ENCODE results near the gene SLC16A8. TPM values are rescaled to one million over a fixed set of nuclear protein-coding genes. Genes with fewer than 3 reads are reported as not detected.
A peak's percentile ranks its signal among the peaks of the same experiment; 100 is the strongest.

The SLC16A8 gene
- total and polyA plus RNA-seq, 2 of the 13 experiments (the other 11 are each of a cell fraction or from before 2014, with no cell fraction given), result not detected

GRCh38 chr22:38067761-38068360, 16.1 kb downstream of the SLC16A8 start:
- CTCF ChIA-PET (ENCODE audit: low intra/inter-chr PET ratio, low total read pairs), result no interaction called here
- intact Hi-C loops (cut with micrococcal nuclease; ENCODE audit: unreplicated experiment), result no loop called here

GRCh38 chr22:38067028-38067415, 17.0 kb downstream of the SLC16A8 start:
- ChIA-PET POLR2A (no interaction called here), CTCF (ENCODE audit: low intra/inter-chr PET ratio, low total read pairs) (no interaction called here)
- FAIRE-seq, result no peak
- Histone ChIP-seq H4K20me1 (ENCODE audit: insufficient read depth, low read length) (no peaks in the 10 kb centered on the region), H3K79me2 (ENCODE audit: insufficient read depth, low read length) (no peaks in the 10 kb centered on the region), H3K27me3 (ENCODE audit: control insufficient read depth in 1 of 2, insufficient read depth in 2 of 2, low read length in 2 of 2) (no peaks in the 10 kb centered on the region), H3K27ac (ENCODE audit: extremely low read length, insufficient read depth, low read length) (no peak overlapping the region), H3K4me3 (replicated peaks in 1 of 3; ENCODE audit: insufficient read depth in 1 of 3, low read depth in 2 of 3, low read length in 3 of 3) (no peak overlapping the region), H3K4me2 (ENCODE audit: low read depth, low read length) (no peak overlapping the region), H3K9ac (ENCODE audit: insufficient read depth, low read depth, low read length) (no peak overlapping the region), H2AFZ (ENCODE audit: low read length) (no peak overlapping the region), H3K4me1 (ENCODE audit: insufficient read depth, low read length) (0 out of 2 replicates have a peak, but pooled peaks cover 5% of the 10 kb centered on the region), H3K36me3 (replicated peaks in 1 of 2; ENCODE audit: control insufficient read depth in 1 of 2, insufficient read depth in 2 of 2, low read length in 2 of 2) (peaks cover 20 to 39% of the 10 kb centered on the region in 2 experiments; a peak in 4 of 5 replicates), H3K9me3 (ENCODE audit: low read length) (no peaks in the 10 kb centered on the region)
- no peak for ATAC-seq
- WGBS (ENCODE audit: low lambda C conversion rate), result 97% methylated on average over 8 of the region's 8 CpGs
- TF ChIP-seq GATAD2A (CRISPR knock-in tag; IDR thresholded peaks at IDR 0.05), result no peak
- no peak for TF ChIP-seq YY1 (IDR thresholded peaks at IDR 0.05; ENCODE audit: insufficient read depth, insufficient replicate concordance, low read depth, low read length)
- no peak for TF ChIP-seq SYNCRIP (IDR thresholded peaks at IDR 0.05; ENCODE audit: insufficient read depth, low read depth, low read length)
- no peak for TF ChIP-seq ZBTB46 (CRISPR knock-in tag; IDR thresholded peaks at IDR 0.05; ENCODE audit: borderline replicate concordance)
- TF ChIP-seq ZMYM2 (CRISPR knock-in tag; IDR thresholded peaks at IDR 0.05), result no peak
- no peak for TF ChIP-seq ZKSCAN5 (CRISPR knock-in tag; IDR thresholded peaks at IDR 0.05)
- no peak for TF ChIP-seq POLR2G (IDR thresholded peaks at IDR 0.05; ENCODE audit: low read depth, low read length)
- no peak for TF ChIP-seq SKI (IDR thresholded peaks at IDR 0.05; ENCODE audit: partially characterized antibody)
- no peak for TF ChIP-seq SNAPC2 (CRISPR knock-in tag; IDR thresholded peaks at IDR 0.05)
- no peak for TF ChIP-seq MIER3 (CRISPR knock-in tag; IDR thresholded peaks at IDR 0.05; ENCODE audit: borderline replicate concordance)
- no peak for TF ChIP-seq ZNF747 (CRISPR knock-in tag; IDR thresholded peaks at IDR 0.05; ENCODE audit: borderline replicate concordance)
- no peak for TF ChIP-seq IKZF5 (CRISPR knock-in tag; IDR thresholded peaks at IDR 0.05)
- intact Hi-C loops (cut with micrococcal nuclease; ENCODE audit: unreplicated experiment), result no loop called here
- no peak for DNase-seq (ENCODE audit: low spot score)
- no TSS peak for BruUV-seq (replicated peaks)
- in situ Hi-C loops (cut with HindIII; ENCODE audit: extremely low pct_ligation_motif_present, low pct_unique_long_range_greater_than_20kb), result no loop called here

More at GRCh38 chr22:38067761-38068360, 16.1 kb downstream of the SLC16A8 start:
- H3K4me1 ChIP-seq (ENCODE audit: insufficient read depth, low read length), result 0 out of 2 replicates have a peak, but pooled peaks cover 5% of the 10 kb centered on the region
- in situ Hi-C loops (cut with HindIII; ENCODE audit: extremely low pct_ligation_motif_present, low pct_unique_long_range_greater_than_20kb), result no loop called here
- H3K27ac ChIP-seq (ENCODE audit: extremely low read length, insufficient read depth, low read length), result no peak overlapping the region
- BruUV-seq (replicated peaks), result no TSS peak
- POLR2A ChIA-PET, result no interaction called here
- H3K36me3 ChIP-seq (replicated peaks in 1 of 2; ENCODE audit: control insufficient read depth in 1 of 2, insufficient read depth in 2 of 2, low read length in 2 of 2), result peaks cover 24 to 40% of the 10 kb centered on the region in 2 experiments; a peak in 4 of 5 replicates
- H2AFZ ChIP-seq (ENCODE audit: low read length), result no peak overlapping the region
- no peak overlapping the region for H3K4me2 ChIP-seq (ENCODE audit: low read depth, low read length)
- TF ChIP-seq ZNF263 (CRISPR knock-in tag; IDR thresholded peaks at IDR 0.05) (no peak), ZSCAN25 (CRISPR knock-in tag; IDR thresholded peaks at IDR 0.05) (peak; percentile 75)
- DNase-seq (ENCODE audit: low spot score), result no peak
- no peaks in the 10 kb centered on the region for H3K9me3 ChIP-seq (ENCODE audit: low read length)
- H3K79me2 ChIP-seq (ENCODE audit: insufficient read depth, low read length), result no peaks in the 10 kb centered on the region
- H4K20me1 ChIP-seq (ENCODE audit: insufficient read depth, low read length), result no peaks in the 10 kb centered on the region
- no peaks in the 10 kb centered on the region for H3K27me3 ChIP-seq (ENCODE audit: control insufficient read depth in 1 of 2, insufficient read depth in 2 of 2, low read length in 2 of 2)
- 82% methylated on average over 11 of the region's 13 CpGs for WGBS (ENCODE audit: low lambda C conversion rate)
- no peak for FAIRE-seq
- H3K9ac ChIP-seq (ENCODE audit: insufficient read depth, low read depth, low read length), result no peak overlapping the region
- H3K4me3 ChIP-seq (replicated peaks in 1 of 3; ENCODE audit: insufficient read depth in 1 of 3, low read depth in 2 of 3, low read length in 3 of 3), result no peak overlapping the region
- ATAC-seq, result peak; percentile 22; the same call in 1 of the 3 replicates
